ENCODE results near the gene ATXN1. TPM values are rescaled to one million over a fixed set of nuclear protein-coding genes. Genes with fewer than 3 reads are reported as not detected.

The ATXN1 gene
- total RNA-seq, 5 donors from 2014 or later (not counting 1 experiment from before 2014, with no cell fraction given): 65.1 to 101 (median 77.5) TPM

GRCh38 chr6:16551466-16551865 lies 209.8 kb downstream of the ATXN1 start:
- Histone ChIP-seq H3K27me3 (replicated peaks in 1 of 2; ENCODE audit: control insufficient read depth in 2 of 2, extremely low read depth in 1 of 2, insufficient read depth in 2 of 2, low read length in 1 of 2) (no peaks in the 10 kb centered on the region), H3K9me3 (no peaks in the 10 kb centered on the region), H3K27ac (ENCODE audit: low read length) (no peak overlapping the region), H3K4me3 (ENCODE audit: control insufficient read depth in 1 of 2, extremely low read depth in 1 of 2, low read length in 1 of 2) (no peak overlapping the region), H3K36me3 (ENCODE audit: control insufficient read depth in 2 of 2, extremely low read depth in 1 of 2, insufficient read depth in 1 of 2, low read length in 1 of 2) (peaks cover 0 to 6% of the 10 kb centered on the region in 2 donors), H3K4me1 (ENCODE audit: control insufficient read depth in 1 of 2, extremely low read depth in 1 of 2, insufficient read depth in 2 of 2, low read length in 2 of 2) (no peaks in the 10 kb centered on the region)
- H3K36me3 Mint-ChIP-seq: peaks cover 56% of the 10 kb centered on the region
- no peak for DNase-seq
- H3K4me3 Mint-ChIP-seq: no peak overlapping the region
- ATAC-seq (replicated peaks in 1 of 4): no peak
- H3K4me1 Mint-ChIP-seq: peaks cover 0 to 2% (median 0%) of the 10 kb centered on the region in 3 donors
- 100% methylated on average over 4 of the region's 6 CpGs for WGBS (ENCODE audit: insufficient coverage)
- POLR2A ChIA-PET: interaction anchor here in 1 of 2 donors (0.6 kb wide), 1 partner anchor 151 kb away, joined by 3 read pairs; no protein-coding TSS in a partner anchor
- H3K27me3 Mint-ChIP-seq: no peaks in the 10 kb centered on the region
- H3K9me3 Mint-ChIP-seq: no peaks in the 10 kb centered on the region
- CTCF ChIA-PET: interaction anchor here in 1 of 2 donors (1.0 kb wide), 1 partner anchor 11 kb away, joined by 3 read pairs; no protein-coding TSS in a partner anchor
- no peak overlapping the region for H3K27ac Mint-ChIP-seq

GRCh38 chr6:16548121-16548520 lies 213.1 kb downstream of the ATXN1 start:
- WGBS (ENCODE audit: insufficient coverage): no CpG with 5 or more reads among the region's 2 CpGs
- peaks cover 2 to 16% of the 10 kb centered on the region in 2 donors for H3K36me3 ChIP-seq (ENCODE audit: control insufficient read depth in 2 of 2, extremely low read depth in 1 of 2, insufficient read depth in 1 of 2, low read length in 1 of 2)
- H3K27ac Mint-ChIP-seq: no peak overlapping the region
- no peaks in the 10 kb centered on the region for H3K9me3 Mint-ChIP-seq
- H3K36me3 Mint-ChIP-seq: peaks cover 54% of the 10 kb centered on the region
- no peaks in the 10 kb centered on the region for H3K4me1 ChIP-seq (ENCODE audit: control insufficient read depth in 1 of 2, extremely low read depth in 1 of 2, insufficient read depth in 2 of 2, low read length in 2 of 2)
- CTCF ChIA-PET: no interaction called here
- no peak overlapping the region for H3K4me3 ChIP-seq (ENCODE audit: control insufficient read depth in 1 of 2, extremely low read depth in 1 of 2, low read length in 1 of 2)
- H3K27ac ChIP-seq (ENCODE audit: low read length): no peak overlapping the region
- H3K27me3 Mint-ChIP-seq: no peaks in the 10 kb centered on the region
- ATAC-seq (replicated peaks in 1 of 4) (no peak), DNase-seq (no peak)
- H3K4me3 Mint-ChIP-seq: no peak overlapping the region
- POLR2A ChIA-PET: interaction anchor here (0.6 to 1.0 kb wide), 2 partner anchors 23 to 204 kb away, joined by 3 read pairs; no protein-coding TSS in a partner anchor
- no peaks in the 10 kb centered on the region for H3K27me3 ChIP-seq (replicated peaks in 1 of 2; ENCODE audit: control insufficient read depth in 2 of 2, extremely low read depth in 1 of 2, insufficient read depth in 2 of 2, low read length in 1 of 2)
- no peaks in the 10 kb centered on the region for H3K9me3 ChIP-seq
- H3K4me1 Mint-ChIP-seq: no peaks in the 10 kb centered on the region

- Mint-ChIP-seq H3K27me3 (no peaks in the 10 kb centered on the region), H3K9me3 (no peaks in the 10 kb centered on the region), H3K4me3 (no peak overlapping the region), H3K27ac (no peak overlapping the region), H3K4me1 (no peaks in the 10 kb centered on the region), H3K36me3 (peaks cover 48% of the 10 kb centered on the region)
- Histone ChIP-seq H3K36me3 (ENCODE audit: control insufficient read depth in 2 of 2, extremely low read depth in 1 of 2, insufficient read depth in 1 of 2, low read length in 1 of 2) (peaks cover 2 to 16% of the 10 kb centered on the region in 2 donors), H3K4me1 (ENCODE audit: control insufficient read depth in 1 of 2, extremely low read depth in 1 of 2, insufficient read depth in 2 of 2, low read length in 2 of 2) (no peaks in the 10 kb centered on the region), H3K4me3 (ENCODE audit: control insufficient read depth in 1 of 2, extremely low read depth in 1 of 2, low read length in 1 of 2) (no peak overlapping the region), H3K9me3 (no peaks in the 10 kb centered on the region), H3K27me3 (replicated peaks in 1 of 2; ENCODE audit: control insufficient read depth in 2 of 2, extremely low read depth in 1 of 2, insufficient read depth in 2 of 2, low read length in 1 of 2) (no peaks in the 10 kb centered on the region), H3K27ac (ENCODE audit: low read length) (no peak overlapping the region)
- no peak for DNase-seq
- ChIA-PET POLR2A (no interaction called here), CTCF (no interaction called here)
- no peak for ATAC-seq (replicated peaks in 1 of 4)
- 87% methylated on average over 2 of the region's 4 CpGs for WGBS (ENCODE audit: insufficient coverage)
Measured at GRCh38 chr6:16547587-16547986, 213.7 kb downstream of the ATXN1 start.

- H3K4me3 Mint-ChIP-seq: no peak overlapping the region
- peaks cover 2 to 12% of the 10 kb centered on the region in 2 donors for H3K36me3 ChIP-seq (ENCODE audit: control insufficient read depth in 2 of 2, extremely low read depth in 1 of 2, insufficient read depth in 1 of 2, low read length in 1 of 2)
- no peaks in the 10 kb centered on the region for H3K4me1 Mint-ChIP-seq
- no peaks in the 10 kb centered on the region for H3K9me3 Mint-ChIP-seq
- POLR2A ChIA-PET: no interaction called here
- DNase-seq (no peak), ATAC-seq (replicated peaks in 1 of 4) (no peak)
- no peaks in the 10 kb centered on the region for H3K4me1 ChIP-seq (ENCODE audit: control insufficient read depth in 1 of 2, extremely low read depth in 1 of 2, insufficient read depth in 2 of 2, low read length in 2 of 2)
- WGBS (ENCODE audit: insufficient coverage): no CpG with 5 or more reads among the region's 3 CpGs
- no peaks in the 10 kb centered on the region for H3K27me3 Mint-ChIP-seq
- no peak overlapping the region for H3K27ac Mint-ChIP-seq
- peaks cover 45% of the 10 kb centered on the region for H3K36me3 Mint-ChIP-seq
- H3K27me3 ChIP-seq (replicated peaks in 1 of 2; ENCODE audit: control insufficient read depth in 2 of 2, extremely low read depth in 1 of 2, insufficient read depth in 2 of 2, low read length in 1 of 2): no peaks in the 10 kb centered on the region
- H3K4me3 ChIP-seq (ENCODE audit: control insufficient read depth in 1 of 2, extremely low read depth in 1 of 2, low read length in 1 of 2): no peak overlapping the region
- H3K27ac ChIP-seq (ENCODE audit: low read length): no peak overlapping the region
- CTCF ChIA-PET: no interaction called here
- no peaks in the 10 kb centered on the region for H3K9me3 ChIP-seq
Measured at GRCh38 chr6:16546861-16547260, 214.4 kb downstream of the ATXN1 start.

GRCh38 chr6:16545382-16545781 lies 215.9 kb downstream of the ATXN1 start:
- Histone ChIP-seq H3K4me3 (ENCODE audit: control insufficient read depth in 1 of 2, extremely low read depth in 1 of 2, low read length in 1 of 2) (no peak overlapping the region), H3K36me3 (ENCODE audit: control insufficient read depth in 2 of 2, extremely low read depth in 1 of 2, insufficient read depth in 1 of 2, low read length in 1 of 2) (peaks cover 2 to 12% of the 10 kb centered on the region in 2 donors), H3K27ac (ENCODE audit: low read length) (no peak overlapping the region), H3K27me3 (replicated peaks in 1 of 2; ENCODE audit: control insufficient read depth in 2 of 2, extremely low read depth in 1 of 2, insufficient read depth in 2 of 2, low read length in 1 of 2) (no peaks in the 10 kb centered on the region), H3K4me1 (ENCODE audit: control insufficient read depth in 1 of 2, extremely low read depth in 1 of 2, insufficient read depth in 2 of 2, low read length in 2 of 2) (no peaks in the 10 kb centered on the region), H3K9me3 (no peaks in the 10 kb centered on the region)
- WGBS (ENCODE audit: insufficient coverage): 100% methylated on average over 2 of the region's 2 CpGs
- CTCF ChIA-PET: interaction anchor here in 1 of 2 donors (0.6 to 1.6 kb wide), 6 partner anchors 17 to 931 kb away, joined by 3 to 4 read pairs (median 4); no protein-coding TSS in a partner anchor
- ATAC-seq (replicated peaks in 1 of 4) (no peak), DNase-seq (no peak)
- POLR2A ChIA-PET: no interaction called here
- Mint-ChIP-seq H3K4me3 (no peak overlapping the region), H3K36me3 (peaks cover 37% of the 10 kb centered on the region), H3K27ac (no peak overlapping the region), H3K9me3 (no peaks in the 10 kb centered on the region), H3K27me3 (no peaks in the 10 kb centered on the region), H3K4me1 (no peaks in the 10 kb centered on the region)

- no peak overlapping the region for H3K27ac Mint-ChIP-seq
- POLR2A ChIA-PET: no interaction called here
Measured at GRCh38 chr6:16544521-16544920, 216.7 kb downstream of the ATXN1 start.

More at GRCh38 chr6:16544521-16544920, 216.7 kb downstream of the ATXN1 start:
- Mint-ChIP-seq H3K4me1 (peaks cover 0 to 2% (median 0%) of the 10 kb centered on the region in 3 donors), H3K36me3 (peaks cover 39% of the 10 kb centered on the region), H3K9me3 (no peaks in the 10 kb centered on the region), H3K4me3 (no peak overlapping the region), H3K27me3 (no peaks in the 10 kb centered on the region)
- Histone ChIP-seq H3K4me3 (ENCODE audit: control insufficient read depth in 1 of 2, extremely low read depth in 1 of 2, low read length in 1 of 2) (no peak overlapping the region), H3K36me3 (ENCODE audit: control insufficient read depth in 2 of 2, extremely low read depth in 1 of 2, insufficient read depth in 1 of 2, low read length in 1 of 2) (peaks cover 2 to 12% of the 10 kb centered on the region in 2 donors), H3K27ac (ENCODE audit: low read length) (no peak overlapping the region), H3K9me3 (no peaks in the 10 kb centered on the region), H3K27me3 (replicated peaks in 1 of 2; ENCODE audit: control insufficient read depth in 2 of 2, extremely low read depth in 1 of 2, insufficient read depth in 2 of 2, low read length in 1 of 2) (no peaks in the 10 kb centered on the region), H3K4me1 (ENCODE audit: control insufficient read depth in 1 of 2, extremely low read depth in 1 of 2, insufficient read depth in 2 of 2, low read length in 2 of 2) (no peaks in the 10 kb centered on the region)
- CTCF ChIA-PET: interaction anchor here in 1 of 2 donors (0.9 to 1.6 kb wide), 3 partner anchors 16 to 212 kb away, joined by 3 to 4 read pairs (median 4); no protein-coding TSS in a partner anchor
- ATAC-seq (replicated peaks in 1 of 4): no peak
- 100% methylated on average over 4 of the region's 7 CpGs for WGBS (ENCODE audit: insufficient coverage)
- DNase-seq: no peak
